ENCODE results near the gene ST13. TPM values are rescaled to one million over a fixed set of nuclear protein-coding genes. Genes with fewer than 3 reads are reported as not detected.

Gene ST13
- polyA plus RNA-seq, 1 donor from 2014 or later = 195 TPM

DNA sequence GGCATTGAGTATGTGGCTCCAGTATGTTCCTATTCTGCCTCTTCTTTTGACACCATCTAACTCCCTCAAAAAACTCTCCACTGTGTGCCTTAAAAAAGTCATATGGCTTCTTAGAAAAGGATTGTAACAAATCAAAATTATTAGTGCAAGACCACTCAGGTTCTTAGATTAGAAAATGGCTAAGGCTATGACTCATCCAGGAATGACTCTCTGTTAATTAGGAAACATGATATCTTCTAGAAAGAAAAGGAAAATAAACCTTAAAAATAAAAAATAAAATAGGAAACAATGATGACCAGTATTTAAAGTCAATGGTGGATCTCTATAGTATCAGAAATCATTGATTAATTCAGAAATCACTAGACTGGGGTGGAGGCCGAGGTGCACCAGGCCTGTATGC is 59.0 kb downstream of the ST13 start:
- Histone ChIP-seq H3K9me3 (ENCODE audit: low read length) (no peaks in the 10 kb centered on the region), H2AFZ (ENCODE audit: low read depth, low read length) (no peak overlapping the region), H3K4me2 (ENCODE audit: low read length) (no peak overlapping the region), H3K9ac (ENCODE audit: low read length) (no peak overlapping the region), H3K79me2 (replicated peaks; ENCODE audit: insufficient read depth, low read length) (no peaks in the 10 kb centered on the region), H3K27me3 (ENCODE audit: insufficient read depth, low read depth, low read length) (no peaks in the 10 kb centered on the region), H4K20me1 (ENCODE audit: insufficient read depth) (no peaks in the 10 kb centered on the region), H3F3A (ENCODE audit: insufficient read depth, low read length, poor library complexity, severe bottlenecking) (no peaks in the 10 kb centered on the region), H3K9me2 (ENCODE audit: insufficient read depth, low read length) (no peaks in the 10 kb centered on the region), H3K27ac (ENCODE audit: low read length) (no peak overlapping the region), H3K4me3 (ENCODE audit: low read length) (no peak overlapping the region), H3K36me3 (ENCODE audit: insufficient read depth, low read length) (no peaks in the 10 kb centered on the region)
- TF ChIP-seq, protein P1, sequence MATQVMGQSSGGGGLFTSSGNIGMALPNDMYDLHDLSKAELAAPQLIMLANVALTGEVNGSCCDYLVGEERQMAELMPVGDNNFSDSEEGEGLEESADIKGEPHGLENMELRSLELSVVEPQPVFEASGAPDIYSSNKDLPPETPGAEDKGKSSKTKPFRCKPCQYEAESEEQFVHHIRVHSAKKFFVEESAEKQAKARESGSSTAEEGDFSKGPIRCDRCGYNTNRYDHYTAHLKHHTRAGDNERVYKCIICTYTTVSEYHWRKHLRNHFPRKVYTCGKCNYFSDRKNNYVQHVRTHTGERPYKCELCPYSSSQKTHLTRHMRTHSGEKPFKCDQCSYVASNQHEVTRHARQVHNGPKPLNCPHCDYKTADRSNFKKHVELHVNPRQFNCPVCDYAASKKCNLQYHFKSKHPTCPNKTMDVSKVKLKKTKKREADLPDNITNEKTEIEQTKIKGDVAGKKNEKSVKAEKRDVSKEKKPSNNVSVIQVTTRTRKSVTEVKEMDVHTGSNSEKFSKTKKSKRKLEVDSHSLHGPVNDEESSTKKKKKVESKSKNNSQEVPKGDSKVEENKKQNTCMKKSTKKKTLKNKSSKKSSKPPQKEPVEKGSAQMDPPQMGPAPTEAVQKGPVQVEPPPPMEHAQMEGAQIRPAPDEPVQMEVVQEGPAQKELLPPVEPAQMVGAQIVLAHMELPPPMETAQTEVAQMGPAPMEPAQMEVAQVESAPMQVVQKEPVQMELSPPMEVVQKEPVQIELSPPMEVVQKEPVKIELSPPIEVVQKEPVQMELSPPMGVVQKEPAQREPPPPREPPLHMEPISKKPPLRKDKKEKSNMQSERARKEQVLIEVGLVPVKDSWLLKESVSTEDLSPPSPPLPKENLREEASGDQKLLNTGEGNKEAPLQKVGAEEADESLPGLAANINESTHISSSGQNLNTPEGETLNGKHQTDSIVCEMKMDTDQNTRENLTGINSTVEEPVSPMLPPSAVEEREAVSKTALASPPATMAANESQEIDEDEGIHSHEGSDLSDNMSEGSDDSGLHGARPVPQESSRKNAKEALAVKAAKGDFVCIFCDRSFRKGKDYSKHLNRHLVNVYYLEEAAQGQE (IDR thresholded peaks at IDR 0.05; ENCODE audit: borderline replicate concordance) = no peak
- TF ChIP-seq RAD21 (conservative IDR thresholded peaks at IDR 0.05) (no peak), EZH2 (IDR thresholded peaks at IDR 0.05; ENCODE audit: borderline replicate concordance, insufficient read depth, low read length, poor library complexity, severe bottlenecking) (no peak), TAF1 (IDR thresholded peaks at IDR 0.05; ENCODE audit: low read depth) (no peak), POLR2AphosphoS5 (IDR thresholded peaks at IDR 0.05) (no peak), EP300 (conservative IDR thresholded peaks at IDR 0.05; ENCODE audit: poor library complexity, severe bottlenecking) (no peak), SMC3 (conservative IDR thresholded peaks at IDR 0.05; ENCODE audit: poor library complexity) (no peak), MXI1 (conservative IDR thresholded peaks at IDR 0.05; ENCODE audit: poor library complexity, severe bottlenecking) (no peak)
- TF ChIP-seq, protein P2, sequence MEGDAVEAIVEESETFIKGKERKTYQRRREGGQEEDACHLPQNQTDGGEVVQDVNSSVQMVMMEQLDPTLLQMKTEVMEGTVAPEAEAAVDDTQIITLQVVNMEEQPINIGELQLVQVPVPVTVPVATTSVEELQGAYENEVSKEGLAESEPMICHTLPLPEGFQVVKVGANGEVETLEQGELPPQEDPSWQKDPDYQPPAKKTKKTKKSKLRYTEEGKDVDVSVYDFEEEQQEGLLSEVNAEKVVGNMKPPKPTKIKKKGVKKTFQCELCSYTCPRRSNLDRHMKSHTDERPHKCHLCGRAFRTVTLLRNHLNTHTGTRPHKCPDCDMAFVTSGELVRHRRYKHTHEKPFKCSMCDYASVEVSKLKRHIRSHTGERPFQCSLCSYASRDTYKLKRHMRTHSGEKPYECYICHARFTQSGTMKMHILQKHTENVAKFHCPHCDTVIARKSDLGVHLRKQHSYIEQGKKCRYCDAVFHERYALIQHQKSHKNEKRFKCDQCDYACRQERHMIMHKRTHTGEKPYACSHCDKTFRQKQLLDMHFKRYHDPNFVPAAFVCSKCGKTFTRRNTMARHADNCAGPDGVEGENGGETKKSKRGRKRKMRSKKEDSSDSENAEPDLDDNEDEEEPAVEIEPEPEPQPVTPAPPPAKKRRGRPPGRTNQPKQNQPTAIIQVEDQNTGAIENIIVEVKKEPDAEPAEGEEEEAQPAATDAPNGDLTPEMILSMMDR (IDR thresholded peaks at IDR 0.05; ENCODE audit: poor library complexity, severe bottlenecking) = no peak

DNA sequence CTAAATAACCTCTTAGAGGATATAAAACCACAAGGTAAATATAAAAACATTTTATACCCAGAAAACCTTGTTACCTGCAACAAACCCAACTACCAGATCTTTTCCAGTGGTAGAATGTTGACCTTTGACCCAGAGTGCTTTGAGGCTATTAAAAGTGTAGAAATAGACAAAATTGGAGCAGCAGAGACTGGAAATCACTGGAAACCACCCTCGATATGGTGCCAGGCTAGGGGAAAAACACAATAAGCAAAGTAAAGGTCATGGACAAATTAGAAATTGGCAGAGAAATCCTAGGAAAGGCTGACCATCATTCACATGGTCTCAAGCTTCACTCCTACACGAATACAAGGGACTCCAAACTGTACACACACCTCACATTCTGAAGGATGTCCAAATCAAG is 64.0 kb downstream of the ST13 start:
- Histone ChIP-seq H3K36me3 (ENCODE audit: insufficient read depth, low read length) (peaks cover 6% of the 10 kb centered on the region), H3K9ac (ENCODE audit: low read length) (no peak overlapping the region), H3K9me2 (ENCODE audit: insufficient read depth, low read length) (no peaks in the 10 kb centered on the region)

More for the DNA sequence above, 64.0 kb downstream of the ST13 start:
- Histone ChIP-seq H3F3A (ENCODE audit: insufficient read depth, low read length, poor library complexity, severe bottlenecking) (no peaks in the 10 kb centered on the region), H3K9me3 (ENCODE audit: low read length) (no peaks in the 10 kb centered on the region), H2AFZ (ENCODE audit: low read depth, low read length) (no peak overlapping the region), H3K79me2 (replicated peaks; ENCODE audit: insufficient read depth, low read length) (no peaks in the 10 kb centered on the region), H3K4me2 (ENCODE audit: low read length) (no peak overlapping the region), H3K27ac (ENCODE audit: low read length) (no peak overlapping the region), H3K4me3 (ENCODE audit: low read length) (no peak overlapping the region), H4K20me1 (ENCODE audit: insufficient read depth) (no peaks in the 10 kb centered on the region), H3K27me3 (ENCODE audit: insufficient read depth, low read depth, low read length) (no peaks in the 10 kb centered on the region)
- no peak for TF ChIP-seq RAD21 (conservative IDR thresholded peaks at IDR 0.05)
- TF ChIP-seq MXI1 (conservative IDR thresholded peaks at IDR 0.05; ENCODE audit: poor library complexity, severe bottlenecking) = no peak
- TF ChIP-seq, protein P2 (IDR thresholded peaks at IDR 0.05; ENCODE audit: poor library complexity, severe bottlenecking) = no peak
- no peak for TF ChIP-seq EP300 (conservative IDR thresholded peaks at IDR 0.05; ENCODE audit: poor library complexity, severe bottlenecking)
- no peak for TF ChIP-seq EZH2 (IDR thresholded peaks at IDR 0.05; ENCODE audit: borderline replicate concordance, insufficient read depth, low read length, poor library complexity, severe bottlenecking)
- no peak for TF ChIP-seq SMC3 (conservative IDR thresholded peaks at IDR 0.05; ENCODE audit: poor library complexity)
- no peak for TF ChIP-seq POLR2AphosphoS5 (IDR thresholded peaks at IDR 0.05)
- TF ChIP-seq, protein P1 (IDR thresholded peaks at IDR 0.05; ENCODE audit: borderline replicate concordance) = no peak
- no peak for TF ChIP-seq TAF1 (IDR thresholded peaks at IDR 0.05; ENCODE audit: low read depth)

All from neural cell (in vitro differentiated cells).